OCI-LY3 (cell line): ENCODE measurements around the gene COA6.

ENCODE experiments used
- EZH2phosphoT487 ChIP-seq: fragments of 200-600 bp; shearing (Covaris generic); IDR thresholded peaks from 2 replicates; pipeline ENCODE4 v1.6.1; 2018; ENCODE audit warnings: antibody characterized with exemption, mixed run types, low read depth
- TF ChIP-seq, protein P1 (sequence below): fragments of 200-600, 300-600 bp; sonication (generic); IDR thresholded peaks from 2 replicates; pipeline ENCODE4 v1.5.1; 2014; ENCODE audit warnings: antibody characterized with exemption, low read length, low read depth

DNA sequence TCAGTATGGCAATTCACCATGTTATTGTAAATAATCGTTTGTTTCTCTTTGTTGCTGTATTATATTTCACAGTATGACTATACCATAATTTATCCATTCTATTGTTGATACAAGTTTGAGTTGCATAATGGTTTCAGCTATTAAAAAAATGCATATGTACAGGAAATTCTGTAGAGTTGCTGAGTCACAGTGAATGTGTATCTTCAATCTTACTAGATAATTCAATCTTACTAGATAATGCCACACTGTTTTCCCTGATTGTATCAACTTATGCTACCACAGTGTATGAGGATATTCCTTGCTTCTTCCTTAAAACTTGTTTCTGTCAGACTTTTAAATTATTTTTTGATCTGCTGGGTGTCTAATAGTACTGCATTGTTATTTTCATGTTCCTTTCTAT lies 3.5 kb upstream of the COA6 start:
- TF ChIP-seq, protein P1, sequence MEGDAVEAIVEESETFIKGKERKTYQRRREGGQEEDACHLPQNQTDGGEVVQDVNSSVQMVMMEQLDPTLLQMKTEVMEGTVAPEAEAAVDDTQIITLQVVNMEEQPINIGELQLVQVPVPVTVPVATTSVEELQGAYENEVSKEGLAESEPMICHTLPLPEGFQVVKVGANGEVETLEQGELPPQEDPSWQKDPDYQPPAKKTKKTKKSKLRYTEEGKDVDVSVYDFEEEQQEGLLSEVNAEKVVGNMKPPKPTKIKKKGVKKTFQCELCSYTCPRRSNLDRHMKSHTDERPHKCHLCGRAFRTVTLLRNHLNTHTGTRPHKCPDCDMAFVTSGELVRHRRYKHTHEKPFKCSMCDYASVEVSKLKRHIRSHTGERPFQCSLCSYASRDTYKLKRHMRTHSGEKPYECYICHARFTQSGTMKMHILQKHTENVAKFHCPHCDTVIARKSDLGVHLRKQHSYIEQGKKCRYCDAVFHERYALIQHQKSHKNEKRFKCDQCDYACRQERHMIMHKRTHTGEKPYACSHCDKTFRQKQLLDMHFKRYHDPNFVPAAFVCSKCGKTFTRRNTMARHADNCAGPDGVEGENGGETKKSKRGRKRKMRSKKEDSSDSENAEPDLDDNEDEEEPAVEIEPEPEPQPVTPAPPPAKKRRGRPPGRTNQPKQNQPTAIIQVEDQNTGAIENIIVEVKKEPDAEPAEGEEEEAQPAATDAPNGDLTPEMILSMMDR: no peak
- TF ChIP-seq EZH2phosphoT487: no peak
